HEK293 (cell line): Measurements from ENCODE around the gene COPA.

Experiments used
- MEIS1 ChIP-seq: sonication (generic); formaldehyde crosslinking; IDR thresholded peaks from 2 replicates; pipeline ENCODE4 v1.8.1; 2022; ENCODE audit warnings: missing genetic modification reagents, mild to moderate bottlenecking, borderline replicate concordance
- ZBTB48 ChIP-seq: fragments of 450-650 bp; formaldehyde crosslinking; IDR thresholded peaks from 2 replicates; pipeline ENCODE4 v1.5.1; 2016; ENCODE audit warnings: missing biosample characterization, missing genetic modification characterization
- ZNF146 ChIP-seq: fragments of 450-650 bp; formaldehyde crosslinking; IDR thresholded peaks from 2 replicates; pipeline ENCODE4 v1.5.1; 2016; ENCODE audit warnings: missing biosample characterization, missing genetic modification characterization
- ZNF211 ChIP-seq: fragments of 450-650 bp; formaldehyde crosslinking; IDR thresholded peaks from 2 replicates; pipeline ENCODE4 v1.5.1; 2016; ENCODE audit warnings: low read depth, missing biosample characterization, missing genetic modification characterization
- ZNF274 ChIP-seq, 2 experiments: fragments of 200-500 bp in 1 of 2; fragments of 450-650 bp in 1 of 2; sonication (Bioruptor generic) in 1 of 2; formaldehyde crosslinking in 1 of 2; IDR thresholded peaks; 2 replicates each; pipeline versions ENCODE4 v1.5.1 to v1.6.1; 2014 to 2016; ENCODE audit warnings: borderline replicate concordance in 1 of 2, inconsistent platforms in 1 of 2, low read length in 1 of 2, missing biosample characterization in 1 of 2, missing genetic modification characterization in 1 of 2
- ZNF629 ChIP-seq: fragments of 450-650 bp; formaldehyde crosslinking; IDR thresholded peaks from 2 replicates; pipeline ENCODE4 v1.5.1; 2017; ENCODE audit warnings: missing biosample characterization, missing genetic modification characterization
- ZNF747 ChIP-seq: fragments of 450-650 bp; formaldehyde crosslinking; IDR thresholded peaks from 2 replicates; pipeline ENCODE4 v1.5.1; 2016; ENCODE audit warnings: missing biosample characterization, missing genetic modification characterization
- ZNF785 ChIP-seq: fragments of 450-650 bp; formaldehyde crosslinking; IDR thresholded peaks from 2 replicates; pipeline ENCODE4 v1.5.1; 2016; ENCODE audit warnings: missing biosample characterization, missing genetic modification characterization
- TF ChIP-seq, protein P1 (sequence below): fragments of 450-650 bp; formaldehyde crosslinking; IDR thresholded peaks from 2 replicates; pipeline ENCODE4 v1.5.1; 2016; ENCODE audit warnings: missing biosample characterization, missing genetic modification characterization
- TF ChIP-seq, protein P2 (sequence below): fragments of 450-650 bp; formaldehyde crosslinking; optimal IDR thresholded peaks from 2 replicates; pipeline ENCODE3; 2016; ENCODE audit warnings: missing biosample characterization, mild to moderate bottlenecking, missing genetic modification characterization
- TF ChIP-seq, protein P3 (sequence below): fragments of 450-650 bp; formaldehyde crosslinking; IDR thresholded peaks from 2 replicates; pipeline ENCODE4 v1.5.1; 2016; ENCODE audit warnings: missing biosample characterization, missing genetic modification characterization, low read depth

DNA sequence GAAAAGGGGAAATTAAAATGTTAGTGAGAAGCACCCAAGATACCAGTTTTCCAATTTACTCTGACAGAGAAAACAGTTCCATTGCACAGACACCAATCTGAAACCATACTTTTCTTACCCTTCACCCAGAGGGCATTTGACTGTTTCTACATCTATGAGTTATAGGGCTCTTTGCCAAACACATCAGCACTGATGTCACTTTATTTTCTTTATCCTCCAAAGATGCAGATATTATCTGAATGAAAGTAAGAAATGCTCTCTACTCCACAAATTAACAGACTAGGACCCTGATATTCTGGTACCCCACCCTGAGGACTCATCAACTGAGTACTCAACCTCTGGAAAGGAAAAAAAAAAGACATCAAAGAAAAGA lies 33.9 kb downstream of the COPA start:
- no peak for TF ChIP-seq MEIS1 (CRISPR knock-in tag)
- TF ChIP-seq ZNF146 (tag by site-specific recombination) = no peak
- TF ChIP-seq ZNF274 (IDR thresholded peaks at IDR 0.05; ENCODE audit: low read length) = no peak
- no peak for TF ChIP-seq ZNF274 (tag by site-specific recombination; IDR thresholded peaks at IDR 0.05; ENCODE audit: borderline replicate concordance)
- no peak for TF ChIP-seq ZNF747 (tag by site-specific recombination)
- TF ChIP-seq, protein P1, sequence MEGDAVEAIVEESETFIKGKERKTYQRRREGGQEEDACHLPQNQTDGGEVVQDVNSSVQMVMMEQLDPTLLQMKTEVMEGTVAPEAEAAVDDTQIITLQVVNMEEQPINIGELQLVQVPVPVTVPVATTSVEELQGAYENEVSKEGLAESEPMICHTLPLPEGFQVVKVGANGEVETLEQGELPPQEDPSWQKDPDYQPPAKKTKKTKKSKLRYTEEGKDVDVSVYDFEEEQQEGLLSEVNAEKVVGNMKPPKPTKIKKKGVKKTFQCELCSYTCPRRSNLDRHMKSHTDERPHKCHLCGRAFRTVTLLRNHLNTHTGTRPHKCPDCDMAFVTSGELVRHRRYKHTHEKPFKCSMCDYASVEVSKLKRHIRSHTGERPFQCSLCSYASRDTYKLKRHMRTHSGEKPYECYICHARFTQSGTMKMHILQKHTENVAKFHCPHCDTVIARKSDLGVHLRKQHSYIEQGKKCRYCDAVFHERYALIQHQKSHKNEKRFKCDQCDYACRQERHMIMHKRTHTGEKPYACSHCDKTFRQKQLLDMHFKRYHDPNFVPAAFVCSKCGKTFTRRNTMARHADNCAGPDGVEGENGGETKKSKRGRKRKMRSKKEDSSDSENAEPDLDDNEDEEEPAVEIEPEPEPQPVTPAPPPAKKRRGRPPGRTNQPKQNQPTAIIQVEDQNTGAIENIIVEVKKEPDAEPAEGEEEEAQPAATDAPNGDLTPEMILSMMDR (tag by site-specific recombination) = no peak
- no peak for TF ChIP-seq ZNF629 (tag by site-specific recombination)
- TF ChIP-seq, protein P2, sequence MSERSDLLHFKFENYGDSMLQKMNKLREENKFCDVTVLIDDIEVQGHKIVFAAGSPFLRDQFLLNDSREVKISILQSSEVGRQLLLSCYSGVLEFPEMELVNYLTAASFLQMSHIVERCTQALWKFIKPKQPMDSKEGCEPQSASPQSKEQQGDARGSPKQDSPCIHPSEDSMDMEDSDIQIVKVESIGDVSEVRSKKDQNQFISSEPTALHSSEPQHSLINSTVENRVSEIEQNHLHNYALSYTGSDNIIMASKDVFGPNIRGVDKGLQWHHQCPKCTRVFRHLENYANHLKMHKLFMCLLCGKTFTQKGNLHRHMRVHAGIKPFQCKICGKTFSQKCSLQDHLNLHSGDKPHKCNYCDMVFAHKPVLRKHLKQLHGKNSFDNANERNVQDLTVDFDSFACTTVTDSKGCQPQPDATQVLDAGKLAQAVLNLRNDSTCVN = no peak
- no peak for TF ChIP-seq ZNF785 (tag by site-specific recombination)
- TF ChIP-seq ZNF211 (tag by site-specific recombination) = no peak
- TF ChIP-seq, protein P3, sequence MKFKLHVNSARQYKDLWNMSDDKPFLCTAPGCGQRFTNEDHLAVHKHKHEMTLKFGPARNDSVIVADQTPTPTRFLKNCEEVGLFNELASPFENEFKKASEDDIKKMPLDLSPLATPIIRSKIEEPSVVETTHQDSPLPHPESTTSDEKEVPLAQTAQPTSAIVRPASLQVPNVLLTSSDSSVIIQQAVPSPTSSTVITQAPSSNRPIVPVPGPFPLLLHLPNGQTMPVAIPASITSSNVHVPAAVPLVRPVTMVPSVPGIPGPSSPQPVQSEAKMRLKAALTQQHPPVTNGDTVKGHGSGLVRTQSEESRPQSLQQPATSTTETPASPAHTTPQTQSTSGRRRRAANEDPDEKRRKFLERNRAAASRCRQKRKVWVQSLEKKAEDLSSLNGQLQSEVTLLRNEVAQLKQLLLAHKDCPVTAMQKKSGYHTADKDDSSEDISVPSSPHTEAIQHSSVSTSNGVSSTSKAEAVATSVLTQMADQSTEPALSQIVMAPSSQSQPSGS (tag by site-specific recombination) = no peak
- TF ChIP-seq ZBTB48 (tag by site-specific recombination) = no peak
